ENCODE results near the gene GPR148.

GPR148 gene

DNA sequence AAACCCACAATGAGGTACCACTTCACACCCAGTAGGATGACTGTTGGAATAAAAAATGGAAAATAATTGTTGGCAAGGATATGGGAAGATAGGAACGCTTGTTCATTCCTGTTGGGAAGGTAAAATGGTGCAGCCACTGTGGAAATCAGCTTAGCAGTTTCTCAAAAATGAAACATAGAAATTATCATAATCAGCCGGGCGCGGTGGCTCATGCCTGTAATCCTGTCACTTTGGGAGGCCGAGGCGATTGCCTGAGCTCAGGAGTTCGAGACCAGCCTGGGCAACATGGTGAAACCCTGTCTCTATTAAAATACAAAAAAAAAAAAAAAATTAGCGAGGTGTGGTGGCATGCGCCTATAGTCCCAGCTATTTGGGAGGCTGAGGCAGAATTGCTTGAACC, 49.9 kb downstream of the GPR148 start:
- DNase-seq, result no peak
